Stimulated activated CD8-positive, alpha-beta memory T cell treated with anti-CD3 and anti-CD28 coated beads, Interleukin-7, amount 100 ng/mL, for 4 hours (primary cell): Measurements from ENCODE around the gene PTPN9.
"Not testable (repeated sequence)": the region's sequence is repeated elsewhere in the genome, so short reads cannot be mapped to it uniquely, and the experiment has no call there.

ENCODE experiments used
- DNase-seq, 2 donors: peaks; one replicate each; pipeline ENCODE4 v3.0.0-alpha.2; 2020; ENCODE audit warnings: low read depth in 2 of 2

PTPN9 gene

GRCh38 chr15:75530169-75530568 lies 48.9 kb downstream of the PTPN9 start:
- no peak for DNase-seq

DNA sequence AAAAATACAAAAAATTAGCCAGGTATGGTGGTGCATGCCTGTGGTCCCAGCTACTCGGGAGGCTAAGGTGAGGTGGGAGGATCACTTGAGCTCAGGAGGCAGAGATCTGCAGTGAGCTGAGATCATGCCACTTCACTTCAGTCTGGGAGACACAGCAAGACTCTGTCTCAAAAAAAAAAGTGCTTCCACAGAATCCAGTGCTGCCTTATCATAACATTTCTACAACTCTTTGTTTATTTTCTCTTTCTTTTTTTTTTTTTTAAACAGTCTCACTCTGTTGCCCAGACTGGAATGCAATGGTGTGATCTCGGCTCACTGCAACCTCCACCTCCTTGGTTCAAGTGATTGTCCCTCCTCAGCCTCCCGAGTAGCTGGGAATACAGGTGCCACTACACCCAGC lies 53.4 kb downstream of the PTPN9 start:
- not testable (repeated sequence) for DNase-seq

- no peak for DNase-seq
Observed at GRCh38 chr15:75523011-75523410, 56.1 kb downstream of the PTPN9 start.

DNA sequence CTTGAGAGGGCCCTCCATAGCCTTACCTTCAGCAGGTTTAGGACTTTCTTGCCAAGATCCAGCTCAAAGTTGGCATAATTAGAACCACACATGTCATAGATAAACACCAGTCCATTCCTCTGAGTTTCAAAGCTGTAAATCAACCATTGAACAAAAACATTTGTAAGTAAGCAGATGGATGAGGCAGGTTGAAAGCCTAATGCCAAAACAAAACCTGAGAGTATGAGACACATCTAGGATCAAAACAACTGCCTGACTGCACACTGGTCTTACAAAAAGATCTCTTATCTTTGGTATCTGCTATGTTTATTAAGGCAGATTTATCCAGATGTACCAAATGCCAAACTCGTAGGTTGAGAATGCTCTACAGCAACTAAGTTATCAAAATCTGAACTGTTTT lies 61.9 kb downstream of the PTPN9 start:
- DNase-seq = no peak

- no peak for DNase-seq
Observed at GRCh38 chr15:75508840-75509532, 70.1 kb downstream of the PTPN9 start.

DNA sequence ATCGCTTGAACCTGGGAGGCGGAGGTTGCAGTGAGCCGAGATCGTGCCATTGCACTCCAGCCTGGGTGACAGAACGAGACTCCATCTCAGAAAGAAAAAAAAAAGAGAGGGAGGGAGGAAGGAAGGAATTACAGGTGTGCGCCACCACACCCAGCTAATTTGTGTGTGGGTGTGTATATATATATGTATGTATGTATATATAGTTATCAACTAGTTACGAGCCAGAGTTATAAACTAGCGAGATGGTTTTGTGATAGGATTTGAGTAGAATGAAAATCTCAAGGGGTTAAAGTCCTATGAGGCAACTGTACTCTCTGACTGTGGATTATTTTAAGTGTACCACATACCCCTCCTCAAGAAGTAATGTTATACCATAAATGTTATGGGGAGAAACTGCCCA lies 76.8 kb downstream of the PTPN9 start:
- DNase-seq = no peak

DNA sequence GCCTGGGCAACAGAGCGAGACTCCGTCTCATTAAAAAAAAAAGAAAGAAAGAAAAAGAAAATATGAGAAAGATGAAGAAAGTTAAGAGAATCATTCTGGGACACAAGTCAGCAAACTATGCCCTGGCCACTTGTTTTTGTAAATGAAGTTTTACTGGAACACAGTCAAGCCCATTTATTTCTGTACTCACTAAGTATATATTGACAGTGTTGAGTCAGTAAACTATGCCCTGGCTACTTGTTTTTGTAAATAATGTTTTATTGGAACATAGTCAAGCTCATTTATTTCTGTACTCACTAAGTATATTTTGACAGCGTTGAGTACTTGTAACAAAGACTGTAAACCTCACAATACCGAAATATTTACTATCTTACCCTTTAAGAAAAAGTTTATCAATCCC lies 85.4 kb downstream of the PTPN9 start:
- no peak for DNase-seq

DNA sequence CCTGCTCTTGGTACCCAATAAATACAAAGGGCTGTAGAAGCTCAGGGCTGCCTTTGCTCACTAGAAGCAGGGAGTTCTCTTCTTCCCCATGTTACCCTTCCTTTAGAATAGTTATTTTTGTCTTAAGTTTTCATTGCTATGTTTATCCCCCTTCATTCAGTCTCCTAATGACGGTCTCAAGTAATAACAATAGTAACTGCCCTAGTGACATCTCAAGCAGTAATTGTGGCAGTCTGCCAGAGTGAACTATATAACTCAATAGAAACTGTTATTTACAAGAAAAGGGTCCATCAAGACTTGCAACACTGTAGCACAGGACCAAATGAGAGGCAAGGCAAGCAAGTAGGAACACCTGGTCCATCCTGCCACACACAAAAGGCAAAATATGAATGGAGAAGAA lies 95.2 kb downstream of the PTPN9 start:
- DNase-seq = no peak

- DNase-seq = not testable (repeated sequence)
Observed at GRCh38 chr15:75483556-75483955, 95.6 kb downstream of the PTPN9 start.

GRCh38 chr15:75483106-75483505 lies 96.0 kb downstream of the PTPN9 start:
- no peak for DNase-seq

GRCh38 chr15:75480463-75480862 lies 98.7 kb downstream of the PTPN9 start:
- not testable (repeated sequence) for DNase-seq

GRCh38 chr15:75479670-75480069 lies 99.4 kb downstream of the PTPN9 start:
- DNase-seq = no peak

DNA sequence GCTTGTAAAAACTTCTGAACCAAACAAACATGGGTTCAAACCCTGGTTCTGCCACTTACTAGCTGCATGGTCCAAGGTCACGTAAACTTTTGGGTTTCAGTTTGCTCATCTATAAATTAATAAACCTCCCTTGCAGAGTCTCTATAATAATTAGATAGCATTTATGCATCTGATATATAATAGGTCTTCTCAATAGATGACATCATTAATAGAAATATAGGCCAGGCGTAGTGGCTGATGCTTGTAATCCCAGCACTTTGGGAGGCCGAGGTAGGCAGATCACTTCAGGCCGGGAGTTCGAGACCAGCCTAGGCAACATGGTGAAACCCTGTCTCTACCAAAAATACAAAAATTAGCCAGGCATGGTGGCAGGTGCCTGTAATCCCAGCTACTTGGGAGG lies 102.0 kb downstream of the PTPN9 start:
- not testable (repeated sequence) for DNase-seq

DNA sequence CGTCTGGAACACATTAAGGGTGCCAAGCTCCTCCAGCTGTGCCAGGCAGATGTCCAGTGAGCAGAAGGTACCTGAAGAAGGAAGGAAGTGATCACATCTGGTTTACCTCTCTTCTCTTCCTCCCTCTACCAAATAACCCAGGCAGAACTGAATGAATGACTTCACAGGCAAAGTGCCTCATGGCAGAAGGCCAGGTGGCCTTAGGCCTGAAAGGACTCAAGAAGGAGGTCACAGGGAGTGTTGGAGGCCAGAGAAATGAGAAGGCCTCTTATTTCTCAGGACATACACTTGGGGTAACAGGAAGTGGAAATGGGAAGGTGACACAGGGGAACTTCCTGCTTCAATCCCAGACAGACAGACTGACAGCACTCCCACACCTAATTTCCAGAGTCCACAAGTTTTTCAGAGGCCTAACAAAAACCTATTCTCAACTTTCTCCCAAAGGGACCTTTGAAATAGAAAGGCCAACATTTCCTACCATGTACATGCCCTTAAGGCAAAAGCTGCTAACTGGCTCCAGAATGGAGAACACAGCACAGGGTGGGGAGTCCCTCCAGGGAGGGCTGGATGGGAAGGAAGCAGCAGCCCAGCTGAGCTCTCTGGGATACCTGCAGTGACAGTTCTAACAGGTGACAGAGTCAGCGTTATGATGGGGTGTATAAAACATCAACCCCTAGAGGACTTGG lies 110.1 kb downstream of the PTPN9 start:
- DNase-seq = no peak

DNA sequence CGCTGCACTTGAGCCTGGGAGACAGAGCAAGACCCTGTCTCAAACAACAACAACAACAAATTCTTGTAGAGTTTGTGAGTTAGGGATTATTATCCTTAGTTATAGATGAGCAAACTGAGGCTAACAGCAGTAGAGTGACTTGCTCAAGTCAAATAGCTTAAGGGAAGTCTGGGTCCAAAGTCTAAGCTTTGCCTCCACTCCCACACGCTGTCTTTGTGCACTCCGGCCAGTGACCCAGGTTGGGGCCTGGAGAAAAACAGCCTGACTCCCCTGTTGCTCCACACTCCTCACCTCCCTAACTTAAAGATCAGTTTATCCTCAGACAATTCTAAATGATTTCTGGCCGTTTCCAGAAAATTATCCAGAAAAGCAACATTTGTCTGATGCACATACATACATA lies 118.5 kb downstream of the PTPN9 start:
- no peak for DNase-seq

GRCh38 chr15:75459581-75459980 lies 119.5 kb downstream of the PTPN9 start:
- no peak for DNase-seq

DNA sequence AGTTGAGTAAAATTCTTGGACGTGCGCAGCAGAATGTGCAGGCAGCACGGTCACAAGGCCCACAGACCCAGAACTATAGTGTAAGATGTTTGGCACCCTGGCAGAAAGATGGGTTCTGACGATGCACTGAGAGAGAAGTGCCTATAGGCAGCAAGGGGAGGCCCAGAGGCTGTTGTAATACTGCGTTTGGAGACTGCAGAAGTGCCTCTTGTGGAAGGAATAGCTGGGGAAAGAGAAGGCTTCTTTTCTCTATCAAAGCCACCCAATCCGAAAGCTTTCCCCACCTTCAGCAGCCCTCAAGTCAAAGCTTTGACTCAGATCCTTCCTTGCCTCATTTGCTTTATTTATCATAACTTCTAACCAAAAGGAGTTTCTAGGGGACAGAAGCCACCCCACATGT lies 122.4 kb downstream of the PTPN9 start:
- no peak for DNase-seq

GRCh38 chr15:75455982-75456531 lies 123.1 kb downstream of the PTPN9 start:
- DNase-seq = peak in 1 of 2 donors; percentile 28

- peak; percentile 78 to 86 for DNase-seq
Observed at GRCh38 chr15:75455424-75455981, 123.6 kb downstream of the PTPN9 start.

GRCh38 chr15:75454471-75455378 lies 124.4 kb downstream of the PTPN9 start:
- peak; percentile 61 to 82 for DNase-seq

DNA sequence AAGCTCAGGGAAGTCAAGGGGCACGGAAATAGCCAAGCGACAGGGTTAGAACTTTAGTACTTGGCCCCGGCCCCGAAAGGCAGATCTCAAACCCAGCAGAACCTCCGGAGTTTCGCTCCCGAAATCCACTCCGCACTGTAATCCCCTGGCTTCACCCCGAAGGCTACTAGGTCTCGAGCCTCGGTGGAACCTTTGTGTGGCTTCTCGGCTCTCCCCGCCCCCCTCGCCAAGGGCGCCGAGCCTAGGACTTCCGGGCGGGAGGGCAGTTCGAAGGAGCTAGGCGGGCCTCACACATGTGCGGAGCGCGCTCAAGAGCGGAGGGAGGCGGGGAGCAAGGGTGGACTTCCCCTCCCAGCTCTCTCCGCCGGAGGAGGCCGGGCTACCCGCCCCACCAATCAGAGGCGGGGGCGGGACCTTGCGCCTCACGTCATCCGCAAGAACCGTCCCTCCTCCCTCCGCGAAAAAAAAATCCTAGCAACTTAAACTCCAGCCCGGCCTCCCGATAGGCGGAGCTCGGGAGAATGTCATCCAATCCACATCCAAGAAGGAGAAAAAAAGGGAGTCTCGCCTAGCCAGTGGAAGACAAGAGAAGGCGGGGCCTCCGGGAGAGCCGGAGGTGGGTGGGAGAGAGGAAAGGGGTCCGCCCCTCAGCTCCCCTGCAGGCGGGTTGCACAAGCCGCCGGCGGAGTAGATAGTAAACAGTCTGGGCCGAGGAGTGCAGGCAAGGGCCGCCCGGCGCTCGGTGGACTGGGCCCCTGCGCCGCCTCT lies 125.2 kb downstream of the PTPN9 start:
- peak; percentile 93 to 97 for DNase-seq
